ENCODE measurements around the gene IGLL5. TPM values are rescaled to one million over a fixed set of nuclear protein-coding genes. Genes with fewer than 3 reads are reported as not detected.
A peak's percentile ranks its signal among the peaks of the same experiment; 100 is the strongest.

IGLL5 gene
- total RNA-seq, 1 donor = not detected

DNA sequence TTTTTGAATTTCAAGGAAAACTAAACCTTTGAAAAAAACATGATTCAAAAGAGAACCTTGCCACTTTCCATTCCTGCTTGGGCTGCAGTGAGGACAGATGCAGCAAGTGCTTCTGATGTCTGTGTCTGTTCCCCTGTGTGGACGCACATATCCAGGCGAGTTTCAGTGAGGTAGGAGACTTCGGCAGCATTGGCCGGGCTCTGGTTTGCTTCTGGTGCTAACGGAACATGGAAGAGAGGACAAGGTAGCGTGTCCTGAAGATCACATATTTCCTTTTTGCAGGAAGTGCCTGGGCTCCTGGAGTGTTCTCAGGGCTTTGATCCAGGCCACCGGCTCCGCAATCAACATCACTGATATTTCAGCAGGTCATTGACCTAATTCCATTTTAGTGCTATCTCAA lies 33.1 kb upstream of the IGLL5 start:
- TF ChIP-seq CTCF (IDR thresholded peaks at IDR 0.05; ENCODE audit: insufficient read depth, low read depth, low read length) = no peak
- DNase-seq (ENCODE audit: low read depth) = no peak
- H3K4me3 ChIP-seq (ENCODE audit: low read depth, low read length) = no peak overlapping the region

- no peak for TF ChIP-seq CTCF (IDR thresholded peaks at IDR 0.05; ENCODE audit: insufficient read depth, low read depth, low read length)
- DNase-seq (ENCODE audit: low read depth) = no peak
- no peak overlapping the region for H3K4me3 ChIP-seq (ENCODE audit: low read depth, low read length)
Measured at GRCh38 chr22:22855085-22855484, 32.5 kb upstream of the IGLL5 start.

DNA sequence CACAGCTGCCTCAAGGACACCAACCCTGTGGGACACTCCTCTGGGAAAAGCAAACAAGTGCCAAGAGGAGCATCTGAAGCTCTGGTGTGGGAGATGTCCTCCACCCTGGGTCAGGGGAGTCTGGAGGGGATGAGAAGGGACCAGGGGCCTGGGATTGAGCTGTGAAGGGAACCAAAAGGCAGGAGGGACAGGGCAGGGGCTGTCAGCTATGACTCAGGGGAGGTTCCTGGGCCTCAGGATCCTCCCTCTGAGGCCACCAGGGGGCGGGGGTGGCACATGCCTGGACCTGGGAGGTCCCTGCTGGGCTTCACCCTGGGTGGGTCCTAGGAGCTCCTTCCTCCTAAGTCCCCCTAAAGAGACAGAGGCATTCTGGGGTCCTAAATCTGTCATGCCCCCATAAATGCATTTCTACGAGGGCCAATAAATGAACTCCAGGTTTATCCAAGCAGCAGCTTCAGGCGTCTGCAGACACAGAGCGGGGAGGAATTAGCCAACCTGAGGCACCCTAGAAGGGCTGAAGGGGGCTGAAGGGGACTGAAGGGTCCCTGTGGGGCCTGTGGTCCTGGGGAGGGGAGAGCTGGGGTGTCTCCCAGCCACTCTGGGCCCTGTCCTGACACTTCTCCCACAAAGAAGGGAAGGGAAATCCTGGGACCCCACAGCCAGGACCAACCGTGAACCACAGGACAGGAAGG lies 31.9 kb upstream of the IGLL5 start:
- TF ChIP-seq CTCF (IDR thresholded peaks at IDR 0.05; ENCODE audit: insufficient read depth, low read depth, low read length) = peak; percentile 56
- peak; percentile 10 for DNase-seq (ENCODE audit: low read depth)

GRCh38 chr22:22856364-22856763 lies 31.3 kb upstream of the IGLL5 start:
- H3K4me3 ChIP-seq (ENCODE audit: low read depth, low read length) = no peak overlapping the region
- no peak for TF ChIP-seq CTCF (IDR thresholded peaks at IDR 0.05; ENCODE audit: insufficient read depth, low read depth, low read length)
- DNase-seq (ENCODE audit: low read depth) = no peak

More for the DNA sequence above, 31.9 kb upstream of the IGLL5 start:
- H3K4me3 ChIP-seq (ENCODE audit: low read depth, low read length) = no peak overlapping the region

DNA sequence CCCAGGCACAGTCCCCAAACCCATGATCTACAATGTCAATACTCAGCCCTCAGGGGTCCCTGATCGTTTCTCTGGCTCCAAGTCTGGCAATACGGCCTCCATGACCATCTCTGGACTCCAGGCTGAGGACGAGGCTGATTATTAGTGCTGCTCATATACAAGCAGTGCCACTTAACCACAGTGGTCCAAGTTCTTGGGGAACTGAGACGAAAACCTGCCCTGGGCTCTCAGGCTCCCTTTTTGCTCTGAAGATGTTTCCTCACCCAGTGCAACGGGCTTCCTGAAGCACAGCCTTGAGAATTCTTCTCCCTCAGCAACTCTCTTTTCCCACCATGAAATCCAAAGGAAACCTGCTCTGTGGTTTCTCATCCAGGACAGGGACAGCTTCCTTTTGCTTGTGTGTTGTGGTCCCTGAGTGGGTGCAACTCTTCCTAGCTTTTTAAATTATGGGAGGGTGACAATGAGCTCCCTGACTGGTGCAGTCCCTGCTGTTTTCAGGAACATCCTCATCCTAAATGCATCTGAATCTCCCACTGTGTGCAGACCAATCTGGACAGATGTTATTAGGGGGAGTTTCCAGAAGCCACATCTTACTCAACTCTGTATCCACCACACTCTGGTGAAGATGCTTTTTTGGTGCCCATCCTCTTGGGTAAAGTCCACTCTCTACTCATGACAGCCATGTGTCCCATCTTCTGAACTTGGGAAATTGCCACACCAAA lies 30.6 kb upstream of the IGLL5 start:
- no peak for DNase-seq (ENCODE audit: low read depth)
- no peak overlapping the region for H3K4me3 ChIP-seq (ENCODE audit: low read depth, low read length)
- no peak for TF ChIP-seq CTCF (IDR thresholded peaks at IDR 0.05; ENCODE audit: insufficient read depth, low read depth, low read length)

- no peak for DNase-seq (ENCODE audit: low read depth)
- TF ChIP-seq CTCF (IDR thresholded peaks at IDR 0.05; ENCODE audit: insufficient read depth, low read depth, low read length) = no peak
- no peak overlapping the region for H3K4me3 ChIP-seq (ENCODE audit: low read depth, low read length)
Measured at GRCh38 chr22:22857607-22858558, 29.7 kb upstream of the IGLL5 start.
